Caco-2 (cell line): Measurements from ENCODE around the gene SPAAR. TPM values are rescaled to one million over a fixed set of nuclear protein-coding genes. Genes with fewer than 3 reads are reported as not detected.

ENCODE experiments used
- BruUV-seq: library from RNA; stranded (reverse); fragments of 400-500 nt; replicated peaks from 2 replicates; lab custom pipeline; 2021; lab: Mats Ljungman, UMichigan
- CTCF ChIA-PET: fragments of 300-600 bp; sonication (Branson Sonifier 250); formaldehyde crosslinking; loops from one replicate; lab custom pipeline; 2022; ENCODE audit warnings: antibody characterized with exemption; lab: Charles Lee
- POLR2A ChIA-PET: fragments of 300-600 bp; sonication (Branson Sonifier 250); formaldehyde crosslinking; loops from one replicate; lab custom pipeline; 2022; ENCODE audit warnings: antibody characterized with exemption; lab: Charles Lee
- DNase-seq, 2 experiments: peaks; one replicate each; pipeline versions ENCODE4 v3.0.0 to v3.0.0-alpha.2; 2020 to 2022
- H3K27me3 ChIP-seq: replicated peaks from 2 replicates; pipeline ENCODE4 v1.6.0; 2011; ENCODE audit warnings: low read length; ENCODE audit not compliant: control insufficient read depth, insufficient read depth
- H3K36me3 ChIP-seq: 2 replicates; pipeline ENCODE4 v1.5.1; 2011; ENCODE audit warnings: low read length; ENCODE audit not compliant: control insufficient read depth, insufficient read depth
- H3K4me1 ChIP-seq: fragments of 250-450 bp; sonication (Bioruptor Pico); 2 replicates; pipeline ENCODE4 v1.5.1; 2020; ENCODE audit warnings: mild to moderate bottlenecking
- H3K4me3 ChIP-seq: 2 replicates; pipeline ENCODE4 v1.5.1; 2011; ENCODE audit warnings: low read depth, mild to moderate bottlenecking, control low read depth, low read length
- H3K9me3 ChIP-seq: fragments of 250-450 bp; sonication (Bioruptor Pico); 2 replicates; pipeline ENCODE4 v1.5.1; 2020; ENCODE audit warnings: mild to moderate bottlenecking, moderate library complexity
- H3K27ac Mint-ChIP-seq: one replicate; pipeline ENCODE4 v1.8.0; 2022; ENCODE audit warnings: mixed read lengths; ENCODE audit not compliant: unreplicated experiment
- H3K27me3 Mint-ChIP-seq: one replicate; pipeline ENCODE4 v1.8.0; 2022; ENCODE audit warnings: mixed read lengths; ENCODE audit not compliant: insufficient read depth, unreplicated experiment
- H3K36me3 Mint-ChIP-seq: one replicate; pipeline ENCODE4 v1.8.0; 2022; ENCODE audit warnings: mild to moderate bottlenecking, mixed read lengths; ENCODE audit not compliant: insufficient read depth, unreplicated experiment
- H3K4me1 Mint-ChIP-seq: one replicate; pipeline ENCODE4 v1.8.0; 2022; ENCODE audit warnings: low read depth, mixed read lengths; ENCODE audit not compliant: unreplicated experiment
- H3K4me3 Mint-ChIP-seq: one replicate; pipeline ENCODE4 v1.8.0; 2022; ENCODE audit warnings: mild to moderate bottlenecking, moderate library complexity, mixed read lengths; ENCODE audit not compliant: unreplicated experiment
- H3K9me3 Mint-ChIP-seq: one replicate; pipeline ENCODE4 v1.8.0; 2022; ENCODE audit warnings: mixed read lengths; ENCODE audit not compliant: unreplicated experiment
- CTCF ChIP-seq, 2 experiments: fragments of 200-600 bp in 1 of 2; IDR thresholded peaks; 1 replicate in 1 of 2; 2 replicates in 1 of 2; pipeline versions ENCODE4 v1.5.1 to v1.8.0; 2011 to 2022; ENCODE audit warnings: antibody characterized with exemption in 1 of 2, control low read depth in 1 of 2, inconsistent platforms in 1 of 2, low read depth in 1 of 2, low read length in 1 of 2, mild to moderate bottlenecking in 1 of 2, moderate library complexity in 1 of 2; ENCODE audit not compliant: insufficient read depth in 1 of 2, severe bottlenecking in 1 of 2, unreplicated experiment in 1 of 2
- intact Hi-C: fragments of 100-400 bp; cut with micrococcal nuclease; formaldehyde crosslinking; loops from one replicate; pipeline ENCODE4 v1.10.0; 2022; ENCODE audit not compliant: unreplicated experiment
- total RNA-seq: library from RNA; stranded (reverse); gene quantifications from 2 replicates; pipeline ENCODE4 v1.2.3, GENCODE V29; 2022

SPAAR gene
- total RNA-seq, 1 experiment from 2014 or later, result not detected

- POLR2A ChIA-PET, result no interaction called here
- Mint-ChIP-seq H3K27ac (no peak within 1 kb of the TSS), H3K4me3 (no peak within 1 kb of the TSS), H3K9me3 (no peaks in the 10 kb centered on the region), H3K4me1 (peaks cover 6% of the 10 kb centered on the region), H3K36me3 (no peaks in the 10 kb centered on the region), H3K27me3 (peaks cover 21% of the 10 kb centered on the region)
- H3K4me1 ChIP-seq, result no peaks in the 10 kb centered on the region
- H3K27me3 ChIP-seq, result no peaks in the 10 kb centered on the region; the same call in 1 of the 2 replicates
- no peaks in the 10 kb centered on the region for H3K9me3 ChIP-seq
- no peak for DNase-seq
- H3K36me3 ChIP-seq, result no peaks in the 10 kb centered on the region
- TF ChIP-seq CTCF (IDR thresholded peaks at IDR 0.05; ENCODE audit: insufficient read depth in 1 of 2, low read depth in 1 of 2, low read length in 1 of 2, severe bottlenecking in 1 of 2, unreplicated experiment in 1 of 2), result no peak
- no peak within 1 kb of the TSS for H3K4me3 ChIP-seq
- intact Hi-C loops, result loop anchor here (5.0 kb wide), 1 partner anchor 49 kb away; no protein-coding TSS in a partner anchor
- CTCF ChIA-PET, result no interaction called here
- BruUV-seq, result no TSS peak
Measured at GRCh38 chr9:35958104-35958837, 49.0 kb downstream of the SPAAR start, which contains the start of gene OR2S2. TSS of gene OR2S2 (minus strand) at chr9:35958154. CDS start at chr9:35958098, 56 bp downstream.

GRCh38 chr9:35960039-35960655 lies 50.9 kb downstream of the SPAAR start:
- Histone ChIP-seq H3K4me1 (no peaks in the 10 kb centered on the region), H3K27me3 (no peaks in the 10 kb centered on the region; the same call in 1 of the 2 replicates), H3K36me3 (no peaks in the 10 kb centered on the region), H3K9me3 (no peaks in the 10 kb centered on the region), H3K4me3 (no peak overlapping the region)
- BruUV-seq, result no TSS peak
- intact Hi-C loops, result no loop called here
- Mint-ChIP-seq H3K27me3 (peaks cover 18% of the 10 kb centered on the region), H3K4me1 (no peaks in the 10 kb centered on the region), H3K9me3 (no peaks in the 10 kb centered on the region), H3K4me3 (no peak overlapping the region), H3K36me3 (no peaks in the 10 kb centered on the region), H3K27ac (no peak overlapping the region)
- no peak for DNase-seq
- TF ChIP-seq CTCF (IDR thresholded peaks at IDR 0.05; ENCODE audit: insufficient read depth in 1 of 2, low read depth in 1 of 2, low read length in 1 of 2, severe bottlenecking in 1 of 2, unreplicated experiment in 1 of 2), result no peak
- CTCF ChIA-PET, result interaction anchor here (0.5 to 1.1 kb wide), 2 partner anchors 13 to 63 kb away, joined by 5 to 6 read pairs; no protein-coding TSS in a partner anchor
- POLR2A ChIA-PET, result no interaction called here

Other genes starting within 250 kb of the SPAAR start
- 31.4 and 32.8 TPM in 2 replicates for gene ARHGEF39, start 244.3 kb upstream of the SPAAR start, total RNA-seq
- not detected in 2 replicates for gene CA9, start 235.6 kb upstream of the SPAAR start, total RNA-seq
- 21.8 and 26.5 TPM in 2 replicates for gene TPM2, start 219.6 kb upstream of the SPAAR start, total RNA-seq
- gene TLN1, start 177.3 kb upstream of the SPAAR start, total RNA-seq, result 147 and 165 TPM in 2 replicates
- 50.4 and 54.1 TPM in 2 replicates for gene CREB3, start 176.8 kb upstream of the SPAAR start, total RNA-seq
- gene GBA2, start 160.3 kb upstream of the SPAAR start, total RNA-seq, result 108 and 111 TPM in 2 replicates
- gene RGP1, start 160.2 kb upstream of the SPAAR start, total RNA-seq, result 25.0 and 27.1 TPM in 2 replicates
- not detected in 2 replicates for gene MSMP, start 155.2 kb upstream of the SPAAR start, total RNA-seq
- gene NPR2, start 117.9 kb upstream of the SPAAR start, total RNA-seq, result 40.5 and 44.1 TPM in 2 replicates
- 0.19 and 0.29 TPM in 2 replicates for gene SPAG8, start 97.2 kb upstream of the SPAAR start, total RNA-seq
- 88.0 and 110 TPM in 2 replicates for gene HINT2, start 94.4 kb upstream of the SPAAR start, total RNA-seq
- gene FAM221B, start 80.8 kb upstream of the SPAAR start, total RNA-seq, result not detected in 2 replicates
- 4.8 and 4.9 TPM in 2 replicates for gene TMEM8B, start 80.3 kb upstream of the SPAAR start, total RNA-seq
- gene OR13J1, start 39.1 kb upstream of the SPAAR start, total RNA-seq, result not detected in 2 replicates
- not detected in 2 replicates for gene HRCT1, start 3.3 kb upstream of the SPAAR start, total RNA-seq
- gene OR2S2, start 48.7 kb downstream of the SPAAR start, total RNA-seq, result not detected in 2 replicates
- 1.1 and 1.8 TPM in 2 replicates for gene RECK, start 127.4 kb downstream of the SPAAR start, total RNA-seq
- gene GLIPR2, start 227.2 kb downstream of the SPAAR start, total RNA-seq, result 1.6 and 1.9 TPM in 2 replicates